GM23248 (cell line): ENCODE results near the gene WFIKKN1.

Source experiments
- EZH2 ChIP-seq: fragments of 200-600 bp; sonication (generic); IDR thresholded peaks from 2 replicates; pipeline ENCODE4 v1.6.1; 2018; ENCODE audit warnings: antibody characterized with exemption, mild to moderate bottlenecking; ENCODE audit not compliant: insufficient read depth, poor library complexity, severe bottlenecking
- EZH2phosphoT487 ChIP-seq: fragments of 200-600 bp; sonication (generic); IDR thresholded peaks from 2 replicates; pipeline ENCODE4 v1.6.1; 2018; ENCODE audit warnings: antibody characterized with exemption, moderate library complexity, mild to moderate bottlenecking, low read depth; ENCODE audit not compliant: insufficient read depth

GRCh38 chr16:671353-672131 lies 40.8 kb downstream of the WFIKKN1 start:
- TF ChIP-seq EZH2 (no peak), EZH2phosphoT487 (no peak)
